Activated CD4-positive, alpha-beta memory T cell treated with anti-CD3 and anti-CD28 coated beads, Interleukin-2, amount 10 ng/mL, durations not matched to agents 7 days and 5 days (primary cell): ENCODE results near the gene LYPD6B. TPM values are rescaled to one million over a fixed set of nuclear protein-coding genes. Genes with fewer than 3 reads are reported as not detected.

ENCODE experiments used
- CTCF ChIA-PET: fragments of 350-600 bp; sonication (Branson Sonifier 250); formaldehyde crosslinking; loops from one replicate; lab custom pipeline; 2021; ENCODE audit warnings: antibody characterized with exemption, inconsistent platforms; lab: Charles Lee
- POLR2A ChIA-PET: fragments of 350-600 bp; sonication (Branson Sonifier 250); formaldehyde crosslinking; loops from one replicate; lab custom pipeline; 2021; ENCODE audit warnings: antibody characterized with exemption; lab: Charles Lee
- DNase-seq: peaks from one replicate; pipeline ENCODE4 v3.0.0-alpha.2; 2020
- H3K27ac Mint-ChIP-seq: one replicate; pipeline ENCODE4 v1.8.0; 2021; ENCODE audit warnings: mild to moderate bottlenecking, mixed read lengths
- H3K27me3 Mint-ChIP-seq: one replicate; pipeline ENCODE4 v1.8.0; 2021; ENCODE audit warnings: mixed read lengths
- H3K36me3 Mint-ChIP-seq: one replicate; pipeline ENCODE4 v1.8.0; 2021; ENCODE audit warnings: low read depth, mixed read lengths
- H3K4me1 Mint-ChIP-seq: one replicate; pipeline ENCODE4 v1.8.0; 2021; ENCODE audit warnings: mixed read lengths
- H3K4me3 Mint-ChIP-seq: one replicate; pipeline ENCODE4 v1.8.0; 2021; ENCODE audit warnings: mild to moderate bottlenecking, mixed read lengths
- H3K9me3 Mint-ChIP-seq: one replicate; pipeline ENCODE4 v1.8.0; 2021; ENCODE audit warnings: mixed read lengths
- total RNA-seq, 2 experiments: library from RNA; stranded (reverse); gene quantifications; one replicate each; pipeline ENCODE4 v1.2.3, GENCODE V29; 2021

LYPD6B gene
- total RNA-seq, 2 experiments from 2014 or later, result 0.20 TPM; not detected in 1

DNA sequence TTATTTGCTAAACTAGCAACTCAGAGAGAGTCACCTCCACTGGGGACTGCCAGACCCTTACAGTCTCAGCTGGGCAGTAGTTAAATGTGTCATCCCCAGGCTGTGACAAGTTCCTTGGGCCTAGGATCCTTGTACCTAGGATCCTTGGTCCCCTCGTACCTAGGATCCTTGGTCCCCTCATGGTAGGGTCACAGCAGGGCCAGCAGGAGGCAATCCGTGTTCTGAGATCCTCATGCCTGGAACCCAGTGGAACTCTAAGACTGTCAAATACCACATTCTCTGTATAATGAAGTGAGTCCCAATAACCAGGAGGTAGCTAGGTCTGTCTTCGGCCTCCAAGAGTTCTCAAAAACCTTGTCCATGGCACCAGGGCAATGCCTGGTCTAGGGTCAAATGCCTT lies 60.8 kb downstream of the LYPD6B start:
- H3K27ac Mint-ChIP-seq, result no peak overlapping the region
- ChIA-PET POLR2A (no interaction called here), CTCF (no interaction called here)
- H3K4me3 Mint-ChIP-seq, result no peak overlapping the region
- peaks cover 14% of the 10 kb centered on the region for H3K27me3 Mint-ChIP-seq
- no peaks in the 10 kb centered on the region for H3K9me3 Mint-ChIP-seq
- H3K36me3 Mint-ChIP-seq, result no peaks in the 10 kb centered on the region
- no peaks in the 10 kb centered on the region for H3K4me1 Mint-ChIP-seq
- no peak for DNase-seq

DNA sequence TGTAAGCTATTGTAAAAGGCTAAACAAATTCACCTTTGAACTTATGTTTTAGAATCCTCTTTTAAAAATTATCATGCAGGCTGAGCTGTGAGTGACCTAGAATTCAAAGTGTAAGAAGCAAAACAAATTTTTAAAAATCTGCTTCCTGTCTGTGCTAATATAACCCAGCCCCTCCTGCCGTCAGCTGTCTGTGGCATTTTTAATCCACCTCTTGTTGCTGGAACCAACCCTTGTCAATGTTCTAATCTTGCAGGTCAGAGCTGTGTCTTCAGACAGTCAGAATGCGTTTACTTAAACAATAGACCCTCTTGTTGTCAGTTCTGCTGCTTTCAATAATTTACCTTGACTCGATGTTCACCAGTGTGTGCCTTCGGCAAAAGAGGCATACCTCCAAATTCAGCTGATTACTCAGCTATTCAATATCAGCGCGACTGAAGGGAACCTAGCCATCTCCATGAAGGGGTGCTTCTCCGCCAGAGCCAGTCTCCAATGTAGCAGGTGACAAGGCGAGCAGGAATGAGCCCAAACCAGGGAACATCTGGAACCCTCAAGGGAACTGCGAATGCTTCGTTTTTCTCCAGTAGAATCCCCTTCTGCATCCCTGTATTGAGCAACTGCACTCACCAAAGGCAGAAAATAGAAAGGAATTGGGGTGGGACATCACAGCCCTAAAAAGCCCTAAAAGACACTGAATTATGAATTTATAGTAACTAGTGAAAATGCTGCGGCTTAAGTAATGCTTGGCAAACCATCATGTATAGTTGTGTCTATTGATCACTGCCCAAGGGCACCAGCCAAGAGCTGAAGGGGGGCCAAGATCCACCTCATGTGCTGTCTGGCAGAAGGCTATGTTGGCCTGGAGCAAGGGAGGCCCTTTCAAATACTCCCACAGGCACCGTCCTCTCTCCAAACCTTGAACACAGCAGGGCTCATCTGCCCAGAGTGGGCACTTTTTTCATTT lies 62.5 kb downstream of the LYPD6B start:
- ChIA-PET POLR2A (no interaction called here), CTCF (no interaction called here)
- Mint-ChIP-seq H3K4me3 (no peak overlapping the region), H3K9me3 (no peaks in the 10 kb centered on the region), H3K27me3 (peaks cover 6% of the 10 kb centered on the region), H3K36me3 (no peaks in the 10 kb centered on the region), H3K27ac (no peak overlapping the region), H3K4me1 (no peaks in the 10 kb centered on the region)
- no peak for DNase-seq

DNA sequence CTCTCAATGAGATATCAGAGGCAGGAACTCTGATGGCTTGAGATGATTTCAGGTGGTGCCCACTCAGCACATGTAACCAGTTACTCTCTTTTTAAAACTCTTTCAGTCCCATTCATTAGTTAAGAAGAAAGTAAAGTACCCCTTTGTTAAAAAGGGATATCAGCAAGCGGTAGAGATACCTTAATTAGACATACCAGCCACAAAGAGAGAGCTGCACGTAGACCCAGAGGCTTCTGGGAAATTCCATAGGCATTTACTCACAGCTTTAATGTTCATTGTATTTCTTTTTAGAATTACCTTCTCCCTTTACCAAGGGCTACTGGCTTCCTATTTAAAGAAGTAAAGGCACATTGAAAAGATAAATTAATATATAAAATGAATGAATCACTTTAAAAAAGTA lies 63.3 kb downstream of the LYPD6B start:
- peaks cover 5% of the 10 kb centered on the region for H3K27me3 Mint-ChIP-seq

DNA sequence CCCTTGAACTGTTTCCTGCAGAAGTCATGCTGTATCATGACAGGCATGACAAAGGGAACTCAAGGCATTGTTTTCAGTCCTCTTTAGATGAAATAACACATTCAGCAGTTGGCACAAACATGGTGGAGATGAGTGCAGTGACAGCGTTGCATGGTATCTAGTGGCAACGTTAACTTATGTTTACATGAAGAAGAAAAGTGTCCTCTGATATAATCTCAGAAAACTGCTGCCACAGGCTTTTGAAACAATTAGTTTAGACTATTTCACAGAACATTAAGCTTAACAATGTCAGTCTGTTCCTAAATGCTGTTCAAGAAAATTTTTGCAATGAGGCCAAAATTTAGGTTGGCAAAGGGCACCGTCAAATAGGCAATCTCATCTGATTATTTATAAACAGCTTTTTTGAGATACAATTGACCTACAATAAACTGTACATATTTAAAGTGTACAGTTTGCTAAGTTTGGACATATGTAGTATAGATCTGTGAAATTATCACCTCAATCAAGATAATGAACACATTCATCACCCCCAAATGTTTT lies 64.7 kb downstream of the LYPD6B start:
- Mint-ChIP-seq H3K9me3 (peaks cover 4% of the 10 kb centered on the region), H3K4me1 (no peaks in the 10 kb centered on the region), H3K36me3 (no peaks in the 10 kb centered on the region), H3K27ac (no peak overlapping the region), H3K27me3 (peaks cover 15% of the 10 kb centered on the region), H3K4me3 (no peak overlapping the region)
- CTCF ChIA-PET, result no interaction called here
- POLR2A ChIA-PET, result no interaction called here
- DNase-seq, result no peak

More for the DNA sequence above, 63.3 kb downstream of the LYPD6B start:
- H3K36me3 Mint-ChIP-seq, result no peaks in the 10 kb centered on the region
- DNase-seq, result no peak
- H3K4me1 Mint-ChIP-seq, result no peaks in the 10 kb centered on the region
- H3K4me3 Mint-ChIP-seq, result no peak overlapping the region
- ChIA-PET POLR2A (no interaction called here), CTCF (no interaction called here)
- no peak overlapping the region for H3K27ac Mint-ChIP-seq
- H3K9me3 Mint-ChIP-seq, result no peaks in the 10 kb centered on the region

DNA sequence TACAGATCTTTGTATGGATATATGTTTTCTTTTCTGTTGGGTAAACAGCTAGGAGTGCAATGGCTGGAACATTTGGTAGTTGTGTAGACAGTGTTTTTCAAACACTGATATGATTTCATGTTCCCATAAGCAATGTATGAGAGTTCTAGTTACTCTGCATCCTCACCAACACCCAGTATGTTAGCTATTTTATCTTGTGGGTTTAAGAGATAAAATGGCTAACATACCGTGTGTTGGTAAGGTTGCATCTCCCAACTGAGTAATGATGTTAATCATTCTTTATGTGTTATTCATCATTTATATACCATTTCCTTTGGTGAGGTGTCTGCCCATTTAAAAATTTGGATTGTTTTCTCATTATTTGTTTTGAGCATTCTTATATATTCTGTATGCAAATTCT lies 65.7 kb downstream of the LYPD6B start:
- Mint-ChIP-seq H3K4me3 (no peak overlapping the region), H3K36me3 (no peaks in the 10 kb centered on the region), H3K9me3 (peaks cover 5% of the 10 kb centered on the region), H3K4me1 (no peaks in the 10 kb centered on the region), H3K27me3 (peaks cover 21% of the 10 kb centered on the region), H3K27ac (no peak overlapping the region)
- ChIA-PET POLR2A (no interaction called here), CTCF (no interaction called here)
- no peak for DNase-seq

DNA sequence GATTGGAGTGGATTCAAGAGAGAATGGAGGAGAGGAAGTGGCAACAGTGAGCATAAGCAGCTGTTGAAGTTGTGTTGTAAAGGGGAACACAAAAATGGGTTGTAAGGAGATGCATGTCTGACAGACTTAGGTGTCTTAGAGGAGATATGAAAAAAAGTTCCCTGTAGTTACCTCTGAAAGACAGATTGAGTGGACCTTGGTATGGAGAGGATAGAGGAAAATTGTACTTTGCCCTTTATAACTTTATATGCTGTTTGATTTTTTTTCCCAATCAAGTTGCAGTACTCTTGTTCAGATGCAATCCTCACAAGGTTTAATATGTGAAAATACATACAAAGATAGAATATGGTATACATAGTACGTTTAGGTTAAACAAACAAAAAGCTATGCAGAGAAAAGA lies 73.6 kb downstream of the LYPD6B start:
- DNase-seq, result no peak
- Mint-ChIP-seq H3K36me3 (no peaks in the 10 kb centered on the region), H3K4me1 (no peaks in the 10 kb centered on the region), H3K27me3 (peaks cover 25% of the 10 kb centered on the region), H3K9me3 (peaks cover 4% of the 10 kb centered on the region), H3K4me3 (no peak overlapping the region), H3K27ac (no peak overlapping the region)
- CTCF ChIA-PET, result no interaction called here
- POLR2A ChIA-PET, result no interaction called here

DNA sequence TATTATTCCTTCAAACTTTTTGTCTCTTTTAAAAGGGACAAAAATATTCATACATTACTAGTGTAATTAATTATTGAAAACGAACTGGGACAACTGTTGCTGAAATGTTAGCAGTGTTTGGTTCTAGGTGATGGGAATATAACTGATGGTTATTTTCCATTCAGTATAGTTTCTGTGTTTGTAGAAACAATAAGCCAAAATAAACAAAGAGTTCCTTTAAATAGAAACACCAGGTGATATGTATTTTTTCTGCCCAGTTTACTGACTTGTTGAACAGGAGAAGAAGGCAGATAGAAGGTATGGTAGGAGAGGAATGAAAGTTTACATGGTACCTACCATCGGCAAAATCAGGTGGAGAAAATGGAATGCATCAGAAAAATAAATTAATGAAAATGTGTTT lies 74.2 kb downstream of the LYPD6B start:
- Mint-ChIP-seq H3K4me1 (no peaks in the 10 kb centered on the region), H3K9me3 (peaks cover 2% of the 10 kb centered on the region), H3K4me3 (no peak overlapping the region), H3K27ac (no peak overlapping the region), H3K36me3 (no peaks in the 10 kb centered on the region), H3K27me3 (peaks cover 20% of the 10 kb centered on the region)
- DNase-seq, result no peak
- ChIA-PET CTCF (no interaction called here), POLR2A (no interaction called here)

DNA sequence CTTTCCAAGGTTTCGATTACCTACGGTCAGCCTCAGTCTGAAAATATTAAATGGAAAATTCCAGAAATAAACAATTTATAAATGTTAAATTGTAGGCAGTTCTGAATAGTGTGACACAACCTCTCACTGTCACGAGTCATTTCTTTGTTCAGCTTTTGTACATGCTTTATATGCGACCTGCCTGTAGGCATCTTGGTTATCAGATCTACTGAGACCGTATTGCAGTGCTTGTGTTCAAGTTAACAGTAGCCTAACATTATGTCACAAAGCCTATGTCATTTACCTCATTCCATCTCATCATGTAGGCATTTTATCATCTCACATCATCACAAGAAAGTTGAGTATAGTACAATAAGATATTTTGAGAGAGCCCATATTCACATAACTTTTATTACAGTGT lies 77.3 kb downstream of the LYPD6B start:
- ChIA-PET POLR2A (no interaction called here), CTCF (no interaction called here)
- Mint-ChIP-seq H3K36me3 (no peaks in the 10 kb centered on the region), H3K9me3 (no peaks in the 10 kb centered on the region), H3K27ac (no peak overlapping the region), H3K4me1 (no peaks in the 10 kb centered on the region), H3K4me3 (no peak overlapping the region), H3K27me3 (peaks cover 13% of the 10 kb centered on the region)
- no peak for DNase-seq

DNA sequence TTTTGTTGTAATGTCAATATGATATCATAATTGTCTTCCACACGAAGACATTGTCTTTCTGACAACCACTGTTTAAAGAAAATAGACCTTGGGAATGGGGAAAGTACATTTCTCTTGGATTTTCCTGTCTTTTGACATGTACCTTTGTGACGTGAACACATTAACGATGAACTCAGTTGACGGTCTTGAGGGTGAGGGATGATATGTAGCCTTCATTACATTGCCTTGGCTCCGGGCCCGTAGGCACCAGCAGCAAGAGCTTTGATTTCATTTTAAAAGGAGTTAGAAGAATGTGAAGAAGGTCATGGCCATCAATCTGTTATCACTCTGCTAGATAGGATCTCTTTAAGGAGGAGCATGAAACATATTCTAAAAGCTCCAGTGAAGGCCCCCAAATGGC lies 80.9 kb downstream of the LYPD6B start:
- DNase-seq, result no peak
- Mint-ChIP-seq H3K4me1 (no peaks in the 10 kb centered on the region), H3K9me3 (no peaks in the 10 kb centered on the region), H3K27me3 (peaks cover 9% of the 10 kb centered on the region), H3K36me3 (no peaks in the 10 kb centered on the region), H3K27ac (no peak overlapping the region), H3K4me3 (no peak overlapping the region)
- POLR2A ChIA-PET, result interaction anchor here (0.5 kb wide), 1 partner anchor 41 kb away, joined by 3 read pairs; no protein-coding TSS in a partner anchor
- CTCF ChIA-PET, result no interaction called here

DNA sequence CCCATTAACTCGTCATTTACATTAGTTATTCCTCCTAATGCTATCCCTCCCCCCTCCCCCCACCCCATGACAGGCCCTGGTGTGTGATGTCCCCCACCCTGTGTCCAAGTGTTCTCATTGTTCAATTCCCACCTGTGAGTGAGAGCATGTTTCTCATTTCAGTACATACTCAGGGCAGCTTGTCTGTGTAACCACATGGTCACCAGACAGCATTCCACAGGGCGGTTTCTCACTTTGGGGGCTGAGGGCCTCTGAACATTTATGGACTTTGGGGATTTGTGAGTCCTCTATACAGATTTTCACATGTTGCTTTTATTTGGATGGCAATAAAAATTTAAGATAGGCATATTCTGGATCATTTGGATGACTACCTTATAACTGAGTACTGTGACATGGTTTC lies 84.0 kb downstream of the LYPD6B start:
- Mint-ChIP-seq H3K27me3 (peaks cover 8% of the 10 kb centered on the region), H3K4me1 (no peaks in the 10 kb centered on the region), H3K9me3 (no peaks in the 10 kb centered on the region), H3K36me3 (no peaks in the 10 kb centered on the region), H3K27ac (no peak overlapping the region), H3K4me3 (no peak overlapping the region)
- POLR2A ChIA-PET, result no interaction called here
- CTCF ChIA-PET, result no interaction called here
- DNase-seq, result no peak

DNA sequence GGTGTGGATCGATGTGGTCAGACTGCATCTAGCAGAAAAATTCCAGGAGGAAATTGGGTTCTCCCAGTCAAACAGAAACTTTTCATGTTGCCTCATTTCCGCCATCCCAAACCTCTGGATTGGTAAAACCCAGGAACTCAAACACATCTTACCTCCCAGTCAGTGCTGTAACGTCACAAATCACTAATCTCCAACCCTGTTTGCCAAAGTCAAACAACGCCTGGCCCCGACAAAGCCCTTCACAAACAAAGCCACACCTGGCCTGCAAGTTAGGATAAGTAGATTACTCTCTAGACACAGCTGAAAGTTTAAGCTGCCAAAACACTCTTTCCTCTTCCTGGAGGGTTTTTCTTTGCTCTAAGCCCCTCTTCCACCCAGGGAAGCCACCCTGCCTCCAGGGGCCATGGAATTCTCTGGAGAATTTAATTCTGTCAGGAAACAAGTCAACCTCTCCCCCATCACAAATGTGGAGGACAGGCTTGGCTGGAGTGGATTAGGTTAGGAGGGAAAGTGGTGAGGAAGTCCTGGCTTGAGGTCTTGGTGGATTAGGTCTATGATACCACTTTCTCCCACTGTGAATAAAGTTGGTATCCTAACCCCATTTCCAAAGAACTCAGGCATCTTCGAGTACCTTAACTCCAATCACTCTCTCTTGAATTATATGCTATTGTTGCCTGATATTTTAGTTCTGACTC lies 86.7 kb downstream of the LYPD6B start:
- Mint-ChIP-seq H3K9me3 (no peaks in the 10 kb centered on the region), H3K4me1 (no peaks in the 10 kb centered on the region), H3K36me3 (no peaks in the 10 kb centered on the region), H3K27me3 (peaks cover 7% of the 10 kb centered on the region), H3K4me3 (no peak overlapping the region), H3K27ac (no peak overlapping the region)
- ChIA-PET CTCF (no interaction called here), POLR2A (no interaction called here)
- no peak for DNase-seq

DNA sequence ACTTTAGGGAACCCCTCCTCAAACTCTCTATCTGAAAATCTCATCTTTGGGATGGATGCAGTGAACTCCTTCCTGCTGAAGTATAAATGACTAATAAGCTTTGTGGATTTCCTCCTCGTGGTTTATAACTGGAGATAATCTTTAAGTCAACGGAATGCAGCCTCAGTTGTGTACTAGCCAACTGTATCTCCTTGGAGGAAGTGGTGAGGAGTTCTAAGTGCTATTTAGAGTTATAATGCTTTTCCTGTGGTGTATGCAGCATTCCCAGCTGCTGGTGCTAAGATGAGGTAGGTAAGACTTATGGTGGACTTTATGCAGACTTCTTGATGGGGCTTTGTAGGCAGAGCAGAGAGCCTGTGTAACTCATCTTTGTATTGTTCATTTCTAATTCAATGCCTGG lies 90.9 kb downstream of the LYPD6B start:
- ChIA-PET CTCF (no interaction called here), POLR2A (no interaction called here)

DNA sequence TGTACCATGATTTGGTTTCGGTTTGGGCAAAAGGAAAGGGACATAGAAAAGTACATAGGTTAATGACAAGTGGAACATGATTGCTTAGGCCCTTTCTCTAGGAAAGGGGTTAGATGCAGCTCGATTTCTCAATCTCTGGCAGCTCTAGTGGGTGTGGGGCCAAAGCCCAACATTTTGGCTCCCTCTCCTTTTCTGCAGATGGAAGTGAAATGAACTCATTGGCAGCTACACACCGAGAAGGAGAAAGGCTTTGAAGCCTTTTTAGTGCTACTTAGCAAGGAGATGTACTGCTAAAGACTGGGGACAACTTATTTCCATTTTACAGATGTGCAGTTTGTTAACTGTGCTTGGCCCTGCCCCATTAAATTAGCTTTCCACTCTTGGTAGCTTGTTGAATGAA lies 93.8 kb downstream of the LYPD6B start:
- Mint-ChIP-seq H3K4me3 (no peak overlapping the region), H3K9me3 (no peaks in the 10 kb centered on the region), H3K27ac (no peak overlapping the region), H3K4me1 (no peaks in the 10 kb centered on the region), H3K27me3 (peaks cover 14% of the 10 kb centered on the region), H3K36me3 (no peaks in the 10 kb centered on the region)
- no peak for DNase-seq
- ChIA-PET POLR2A (interaction anchor here (0.8 kb wide), 1 partner anchor 11 kb away, joined by 3 read pairs; no protein-coding TSS in a partner anchor), CTCF (no interaction called here)

More for the DNA sequence above, 90.9 kb downstream of the LYPD6B start:
- DNase-seq, result no peak
- Mint-ChIP-seq H3K4me1 (no peaks in the 10 kb centered on the region), H3K27ac (no peak overlapping the region), H3K9me3 (no peaks in the 10 kb centered on the region), H3K36me3 (no peaks in the 10 kb centered on the region), H3K4me3 (no peak overlapping the region), H3K27me3 (peaks cover 14% of the 10 kb centered on the region)
